Hematopoietic multipotent progenitor cell treated with erythropoietin and hydrocortisone succinate and interleukin-3 and kit ligand, for 6 days (in vitro differentiated cells): Measurements from ENCODE around the gene ADGRD2.
A peak's percentile ranks its signal among the peaks of the same experiment; 100 is the strongest.
"Not testable (repeated sequence)": the region's sequence is repeated elsewhere in the genome, so short reads cannot be mapped to it uniquely, and the experiment has no call there.

ENCODE experiments used
- DNase-seq: peaks from one replicate; pipeline ENCODE4 v3.0.0-alpha.2; 2015

ADGRD2 gene

DNA sequence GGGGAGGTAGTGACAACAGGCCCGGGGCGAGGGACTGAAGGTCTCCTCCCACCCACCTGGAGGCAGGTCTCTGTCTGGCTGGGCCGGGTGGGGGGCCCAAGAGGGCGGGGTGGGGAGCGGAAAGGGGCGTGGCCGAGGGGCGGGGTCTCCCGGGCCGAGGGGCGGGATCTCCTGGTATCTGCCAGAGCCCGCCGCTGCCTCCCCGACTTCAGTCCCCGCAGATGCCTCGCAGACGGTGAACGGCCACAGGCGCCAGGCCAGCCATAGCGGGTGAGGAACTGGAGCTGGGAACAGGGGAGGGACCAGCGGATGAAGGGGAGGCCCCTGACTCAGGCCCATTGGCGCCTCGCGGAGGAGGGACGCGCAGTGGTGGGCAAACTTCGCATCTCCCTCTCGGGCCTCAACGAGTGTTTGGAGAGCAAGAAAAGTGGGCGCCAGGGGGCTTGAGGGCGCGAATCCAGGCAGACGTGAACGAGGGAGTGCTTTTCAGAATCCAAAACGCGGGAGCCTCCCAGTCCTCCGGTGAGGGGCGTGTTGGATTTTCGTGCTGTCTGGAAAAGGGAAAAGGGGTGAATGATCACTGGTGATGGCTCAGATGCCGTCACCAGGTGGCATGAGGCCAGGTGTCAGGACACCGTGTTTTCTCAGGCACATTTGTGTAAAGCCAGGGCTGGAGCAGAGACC lies at the start of gene ADGRD2:
Gene ADGRD2, plus strand, starts transcription at position 211 of the 684 bp plus-strand sequence. CDS start 1,216 bp downstream, outside the sequence.
- DNase-seq: peak; percentile 45

GRCh38 chr9:124403246-124403645 lies 47.0 kb upstream of the ADGRD2 start:
- no peak for DNase-seq

DNA sequence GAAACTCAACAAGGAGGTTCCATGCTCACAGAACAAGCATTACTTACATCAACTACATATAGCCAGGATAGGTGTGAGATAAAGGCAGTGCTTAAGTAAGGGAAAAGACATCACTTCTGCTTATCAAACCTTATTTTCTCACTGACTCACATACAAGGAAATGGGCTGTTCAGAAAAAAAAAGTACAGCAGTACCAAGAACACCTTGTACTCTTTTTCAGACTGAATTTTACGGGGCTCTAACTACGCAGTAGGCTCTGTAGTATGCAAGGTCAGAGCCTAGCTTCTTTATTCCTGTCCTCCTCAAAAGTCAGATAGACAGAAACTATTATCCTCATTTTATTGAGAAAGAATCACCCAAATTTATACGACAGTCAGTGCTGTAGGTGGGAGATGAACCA lies 40.8 kb upstream of the ADGRD2 start:
- DNase-seq: no peak

GRCh38 chr9:124410321-124410913 lies 39.8 kb upstream of the ADGRD2 start:
- DNase-seq: peak; percentile 50

DNA sequence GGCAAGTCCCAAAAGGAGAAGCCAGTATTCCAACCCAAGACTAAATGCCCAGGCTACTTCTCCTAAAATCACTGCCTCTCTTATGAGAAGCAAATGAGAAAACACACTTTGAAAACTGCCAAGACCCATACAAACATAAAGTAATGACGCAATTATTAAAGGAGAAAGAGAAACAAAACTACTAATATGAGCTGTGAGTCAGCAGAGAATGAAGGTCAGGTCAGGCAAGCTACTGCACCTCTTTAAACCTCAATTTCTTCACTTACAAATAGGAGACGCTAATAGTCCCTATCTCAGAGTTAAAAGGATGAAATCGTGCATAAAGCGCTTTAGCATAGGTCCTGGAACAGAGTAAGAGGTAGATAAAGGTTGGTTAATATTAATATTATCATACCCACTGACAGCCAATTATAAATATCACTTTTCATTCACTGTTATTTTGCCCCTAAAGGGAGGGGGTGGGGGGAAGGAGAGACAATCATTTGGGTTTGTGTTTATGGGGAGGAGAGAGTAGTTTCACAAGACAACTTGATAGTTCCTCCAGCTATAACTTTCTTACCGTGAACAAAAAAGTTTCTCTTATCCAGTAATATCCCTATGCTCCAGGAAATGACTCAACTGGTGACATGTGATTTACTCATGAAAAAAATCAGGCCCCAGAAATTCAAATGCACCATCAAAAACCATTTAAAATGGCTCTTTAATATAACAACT lies 38.6 kb upstream of the ADGRD2 start:
- no peak for DNase-seq

GRCh38 chr9:124412228-124412575 lies 38.0 kb upstream of the ADGRD2 start:
- DNase-seq: no peak

- no peak for DNase-seq
Observed at GRCh38 chr9:124414612-124415011, 35.6 kb upstream of the ADGRD2 start.

GRCh38 chr9:124415102-124415851 lies 35.0 kb upstream of the ADGRD2 start, which contains the start of gene PSMB7:
Gene PSMB7, minus strand, starts transcription at chr9:124415442. Its CDS starts 17 bp downstream, at chr9:124415425.
- DNase-seq: peak; percentile 99

DNA sequence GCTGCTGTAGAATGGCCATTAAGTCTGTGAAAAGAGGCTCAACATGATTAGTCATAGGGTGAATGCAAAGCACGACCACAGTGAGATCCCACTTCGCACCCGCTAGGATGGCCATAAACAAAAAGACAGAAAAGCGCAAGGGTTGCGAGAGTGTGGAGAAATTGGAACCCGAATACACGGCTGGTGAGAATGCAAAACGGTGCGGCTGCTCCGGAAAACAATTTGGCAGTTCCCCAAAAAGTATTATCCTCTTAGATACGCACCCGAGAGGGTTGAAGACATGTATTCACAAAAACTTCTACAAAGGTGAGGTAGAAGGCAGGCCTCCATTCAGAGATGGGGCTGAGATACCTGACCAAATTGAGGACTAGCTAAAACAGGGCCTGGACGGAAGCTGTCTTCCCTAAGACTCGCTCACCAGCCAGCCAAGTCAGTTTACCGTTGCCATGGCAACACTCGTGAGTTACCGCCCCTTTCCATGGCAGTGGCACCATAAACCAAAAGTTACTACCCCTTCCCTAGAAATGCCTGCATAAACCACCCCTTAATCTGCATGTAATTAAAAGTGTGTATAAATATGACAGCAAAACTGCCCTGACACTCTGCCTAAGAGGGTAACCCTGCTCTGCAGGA lies 34.3 kb upstream of the ADGRD2 start:
- DNase-seq: peak; percentile 21

DNA sequence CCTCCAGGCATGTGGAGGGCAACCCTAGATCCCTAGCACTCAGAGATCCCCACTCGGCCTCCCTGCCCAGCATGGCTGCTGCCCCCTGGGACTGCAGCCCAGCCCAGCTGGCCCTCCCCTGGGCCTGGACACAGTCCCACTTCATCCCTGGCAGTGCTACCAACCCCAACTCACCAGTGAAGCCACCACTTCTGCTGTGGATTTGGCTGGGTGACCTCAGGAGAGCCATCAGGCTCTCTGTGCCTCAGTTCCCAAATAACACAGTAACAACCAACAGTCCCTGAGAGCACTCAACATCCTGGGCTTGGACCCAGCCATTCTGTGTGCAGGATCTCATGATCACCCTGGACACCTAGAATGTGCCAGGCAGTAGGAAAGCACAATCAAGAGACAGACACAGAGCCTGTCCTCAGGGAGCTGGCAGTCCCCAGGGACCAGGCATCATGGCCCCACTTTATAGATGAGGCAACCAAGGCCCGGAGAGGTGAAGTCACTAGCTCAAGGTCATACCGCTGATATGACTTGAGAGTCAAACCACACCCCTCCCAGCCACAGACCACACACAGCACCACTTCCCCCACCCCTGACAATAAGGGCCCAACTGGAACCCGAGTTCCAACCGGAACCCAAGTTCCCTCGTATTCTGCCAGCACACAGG lies 30.3 kb upstream of the ADGRD2 start:
- DNase-seq: no peak

GRCh38 chr9:124420991-124421543 lies 29.2 kb upstream of the ADGRD2 start:
- no peak for DNase-seq

DNA sequence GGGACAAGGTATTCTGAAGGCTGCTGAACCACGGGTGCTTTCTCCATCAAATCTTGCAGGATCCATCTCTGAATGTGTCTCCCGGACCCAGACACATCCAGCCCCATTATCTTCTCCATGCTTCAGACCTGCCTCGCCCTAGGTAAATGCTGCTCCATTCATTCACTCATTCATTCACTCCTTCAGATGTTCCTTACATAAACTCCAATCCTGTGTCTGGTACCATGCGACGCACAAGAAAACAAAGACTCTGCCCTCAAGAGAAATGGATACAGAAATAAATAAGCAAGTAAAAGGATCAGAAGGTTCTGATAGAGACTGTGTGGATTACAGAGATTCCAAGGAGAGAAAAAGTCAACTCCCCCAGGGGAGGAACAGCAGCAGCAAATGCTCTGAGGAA lies 27.1 kb upstream of the ADGRD2 start:
- no peak for DNase-seq

GRCh38 chr9:124423591-124423990 lies 26.7 kb upstream of the ADGRD2 start:
- DNase-seq: no peak

- DNase-seq: not testable (repeated sequence)
Observed at GRCh38 chr9:124425733-124426132, 24.5 kb upstream of the ADGRD2 start.

DNA sequence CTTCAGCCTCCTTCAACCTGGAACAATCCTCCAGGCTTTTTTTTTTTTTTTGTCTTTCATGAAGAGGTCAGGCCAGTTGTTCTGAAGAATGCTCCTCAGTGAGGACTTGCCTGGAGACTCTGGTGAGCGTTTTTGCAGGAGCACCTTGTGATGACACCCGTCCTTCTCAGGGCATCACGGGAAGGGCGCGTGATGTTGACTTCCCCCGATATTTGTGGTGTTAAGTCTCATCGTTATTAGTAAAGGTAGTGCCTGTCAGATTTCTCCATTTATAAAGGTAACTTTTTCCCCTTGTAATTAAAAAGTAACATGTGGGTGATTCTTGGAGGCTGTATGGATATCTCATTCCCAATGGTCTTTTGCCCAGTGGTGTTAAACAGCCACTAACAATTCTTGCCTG lies 23.9 kb upstream of the ADGRD2 start:
- DNase-seq: no peak

- no peak for DNase-seq
Observed at GRCh38 chr9:124427281-124427680, 23.0 kb upstream of the ADGRD2 start.

- no peak for DNase-seq
Observed at GRCh38 chr9:124428751-124429529, 21.3 kb upstream of the ADGRD2 start.

GRCh38 chr9:124429530-124429867 lies 20.8 kb upstream of the ADGRD2 start:
- DNase-seq: no peak

- no peak for DNase-seq
Observed at GRCh38 chr9:124436320-124436719, 13.9 kb upstream of the ADGRD2 start.

GRCh38 chr9:124437086-124437485 lies 13.2 kb upstream of the ADGRD2 start:
- no peak for DNase-seq

- DNase-seq: no peak
Observed at GRCh38 chr9:124438091-124438490, 12.2 kb upstream of the ADGRD2 start.
